NT2/D1 (cell line): ENCODE data around the gene SP4.

ENCODE experiments used
- YY1 ChIP-seq: IDR thresholded peaks from 2 replicates; pipeline ENCODE4 v1.6.1; 2011; ENCODE audit not compliant: insufficient read length, insufficient read depth
- ZNF274 ChIP-seq: IDR thresholded peaks from 2 replicates; pipeline ENCODE4 v1.6.1; 2011; ENCODE audit warnings: mild to moderate bottlenecking, low read depth, low read length

GRCh38 chr7:21476429-21476828 is 48.5 kb downstream of the SP4 start:
- TF ChIP-seq YY1 (no peak), ZNF274 (no peak)
